Hindlimb muscle (tissue), 1 donor: ENCODE data around the gene ABI3. TPM values are rescaled to one million over a fixed set of nuclear protein-coding genes. Genes with fewer than 3 reads are reported as not detected.

ENCODE experiments used
- DNase-seq: peaks from one replicate; pipeline ENCODE4 v3.0.0-alpha.2; 2013
- polyA plus RNA-seq: library from polyadenylated mRNA; unstranded; fragments of 120-200 nt; gene quantifications from one replicate; pipeline ENCODE4 v1.2.1, GENCODE V29; 2013; ENCODE audit not compliant: insufficient read length

The ABI3 gene
- polyA plus RNA-seq, 1 donor = 6.7 TPM

- DNase-seq = no peak
These were observed 13.0 kb upstream of the ABI3 start for GRCh38 chr17:49197346-49197998.

DNA sequence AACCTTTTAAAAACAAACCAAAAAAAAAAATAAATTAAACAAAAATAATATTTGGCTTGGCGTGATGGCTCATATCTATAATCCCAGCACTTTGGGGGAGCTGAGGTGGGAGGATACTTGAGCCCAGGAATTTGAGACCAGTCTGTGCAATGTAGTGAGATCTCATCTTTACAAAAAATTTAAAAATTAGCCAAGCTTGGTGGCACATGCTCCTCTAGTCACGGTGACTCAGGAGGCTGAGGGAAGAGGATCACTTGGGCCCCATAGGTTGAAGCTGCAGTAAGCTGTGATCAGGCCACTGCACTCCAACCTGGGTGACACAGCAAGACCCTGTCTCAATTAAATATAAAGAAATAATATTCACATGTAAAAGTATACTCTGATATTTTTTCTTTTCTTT, 12.3 kb upstream of the ABI3 start:
- DNase-seq = no peak

DNA sequence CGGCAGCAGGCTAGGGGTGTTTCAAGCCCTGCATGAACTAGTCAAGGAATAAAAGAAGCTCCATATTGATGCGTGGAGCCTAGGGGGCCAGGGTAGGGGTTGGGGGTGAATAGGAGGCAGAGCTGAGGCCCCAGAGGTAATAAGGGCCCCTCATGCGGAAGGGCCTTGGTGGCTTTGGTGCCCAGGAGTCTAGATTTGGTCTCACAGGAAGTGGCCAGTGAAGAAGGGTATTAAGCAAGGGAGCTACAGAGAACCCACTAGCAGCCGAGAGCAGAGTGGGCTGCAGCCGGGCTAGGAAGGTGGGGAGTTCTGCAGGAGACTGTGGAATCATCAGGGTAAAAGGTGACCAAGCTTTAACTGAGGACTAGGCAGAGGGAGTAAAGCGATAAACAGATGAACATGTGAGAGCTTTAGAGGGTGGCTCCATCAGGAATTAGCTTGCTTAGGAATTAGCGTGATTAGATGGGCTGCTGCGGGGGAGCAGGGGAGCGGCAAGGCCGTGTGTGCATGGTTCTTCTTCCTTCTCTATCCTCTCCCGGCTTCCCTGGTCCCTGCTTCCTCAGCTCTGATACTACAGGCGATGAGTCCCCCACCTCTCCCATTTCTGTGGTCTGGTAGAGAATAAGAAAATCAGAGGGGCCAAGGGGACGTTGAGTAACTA, 10.0 kb upstream of the ABI3 start:
- DNase-seq = no peak

GRCh38 chr17:49201481-49201927, 9.0 kb upstream of the ABI3 start:
- no peak for DNase-seq

- DNase-seq = no peak
These were observed 6.7 kb upstream of the ABI3 start for GRCh38 chr17:49203796-49204195.

- DNase-seq = no peak
These were observed 6.0 kb upstream of the ABI3 start for GRCh38 chr17:49204516-49204915.

DNA sequence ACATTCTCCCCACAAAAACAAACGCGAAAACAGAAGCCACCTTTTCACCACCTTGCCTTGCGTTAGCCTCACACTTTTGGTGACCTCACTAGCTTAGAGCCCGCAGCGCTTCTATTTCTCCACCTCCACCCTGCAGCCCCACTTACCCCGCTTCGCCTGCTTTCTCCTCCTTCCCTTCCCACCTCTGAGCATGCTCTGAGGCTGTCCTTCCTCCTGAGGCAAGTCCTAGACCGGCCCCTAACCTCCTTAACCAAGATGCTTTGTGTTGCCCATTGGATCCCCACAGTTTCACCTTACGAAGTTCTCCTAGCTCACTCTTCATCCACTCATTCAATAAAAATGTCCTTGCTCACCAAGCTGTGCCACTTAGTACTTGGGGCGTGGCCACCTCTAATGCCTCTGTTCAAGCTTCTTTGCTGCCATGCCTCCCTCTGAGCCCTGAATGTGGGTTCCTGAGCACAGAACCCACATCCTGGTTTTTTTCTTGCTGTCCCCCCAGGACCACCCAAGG, 1.4 kb upstream of the ABI3 start:
- DNase-seq = no peak

DNA sequence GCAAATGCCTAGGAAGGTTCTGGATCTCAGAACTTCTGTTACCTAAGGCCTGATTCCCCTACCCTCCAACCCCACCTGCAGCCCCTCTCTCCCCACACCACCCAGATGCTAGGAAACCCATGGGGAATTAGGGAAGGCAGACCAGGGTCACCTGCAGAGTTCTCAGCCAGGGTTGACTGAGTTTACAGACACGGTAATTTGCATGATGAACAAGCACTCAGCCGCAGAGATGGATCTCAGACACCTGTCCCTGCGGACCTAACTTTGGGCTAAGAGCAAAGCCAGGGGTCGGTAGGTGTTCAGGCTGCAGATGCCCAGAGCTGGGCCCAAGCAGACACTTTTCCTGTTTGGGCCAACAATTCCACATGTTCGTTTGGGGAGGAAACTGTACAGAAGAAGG, 2.9 kb downstream of the ABI3 start:
- DNase-seq = no peak

GRCh38 chr17:49213847-49214246, 3.3 kb downstream of the ABI3 start:
- no peak for DNase-seq

GRCh38 chr17:49214676-49215360, 4.3 kb downstream of the ABI3 start:
- DNase-seq = no peak

DNA sequence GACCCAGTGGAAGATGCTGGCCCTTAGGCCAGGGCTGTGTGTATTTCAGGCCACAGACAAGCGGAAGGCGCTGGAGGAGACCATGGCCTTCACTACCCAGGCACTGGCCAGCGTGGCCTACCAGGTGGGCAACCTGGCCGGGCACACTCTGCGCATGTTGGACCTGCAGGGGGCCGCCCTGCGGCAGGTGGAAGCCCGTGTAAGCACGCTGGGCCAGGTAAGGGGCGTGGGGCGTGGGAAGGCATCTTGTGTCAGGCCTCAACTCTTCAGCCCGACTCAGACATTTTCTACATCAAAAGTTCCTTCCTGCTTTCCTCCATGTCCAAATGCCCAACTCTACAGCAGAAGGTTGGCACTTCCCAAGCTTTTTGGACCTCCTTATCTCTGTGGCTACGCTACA, 6.0 kb downstream of the ABI3 start:
- DNase-seq = no peak

GRCh38 chr17:49216953-49217650, 6.6 kb downstream of the ABI3 start:
- DNase-seq = no peak

DNA sequence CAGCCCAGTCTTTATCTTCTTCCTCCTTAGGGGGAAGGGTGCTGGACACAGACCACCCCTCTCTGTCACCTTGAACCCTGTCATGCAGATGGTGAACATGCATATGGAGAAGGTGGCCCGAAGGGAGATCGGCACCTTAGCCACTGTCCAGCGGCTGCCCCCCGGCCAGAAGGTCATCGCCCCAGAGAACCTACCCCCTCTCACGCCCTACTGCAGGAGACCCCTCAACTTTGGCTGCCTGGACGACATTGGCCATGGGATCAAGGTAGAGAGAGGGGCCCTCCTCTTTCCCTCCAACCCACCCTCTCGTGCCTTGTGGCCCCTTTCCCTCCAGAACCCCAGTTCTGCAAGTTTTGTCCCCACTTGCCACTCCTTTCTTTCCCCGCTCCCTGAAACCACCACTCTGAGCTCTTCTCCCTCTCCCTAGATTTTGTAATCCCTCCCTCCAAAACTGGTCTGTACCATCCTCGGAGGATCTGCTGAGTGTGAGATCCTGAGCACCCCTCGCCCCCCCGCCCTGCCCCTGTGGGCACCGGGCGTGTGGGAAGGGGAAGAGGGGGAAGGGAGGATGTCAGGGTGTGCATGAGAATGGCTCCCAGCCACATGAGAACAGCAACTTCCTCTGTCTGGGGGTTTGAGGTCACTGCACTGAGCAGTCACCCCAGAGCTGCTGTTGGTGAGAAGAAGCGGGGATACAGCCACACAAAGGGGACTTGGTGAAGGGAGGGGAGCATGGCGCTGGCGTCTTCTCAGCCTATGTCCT, 7.3 kb downstream of the ABI3 start:
- DNase-seq = peak; percentile 37

- DNase-seq = no peak
These were observed 8.7 kb downstream of the ABI3 start for GRCh38 chr17:49218941-49219913.

DNA sequence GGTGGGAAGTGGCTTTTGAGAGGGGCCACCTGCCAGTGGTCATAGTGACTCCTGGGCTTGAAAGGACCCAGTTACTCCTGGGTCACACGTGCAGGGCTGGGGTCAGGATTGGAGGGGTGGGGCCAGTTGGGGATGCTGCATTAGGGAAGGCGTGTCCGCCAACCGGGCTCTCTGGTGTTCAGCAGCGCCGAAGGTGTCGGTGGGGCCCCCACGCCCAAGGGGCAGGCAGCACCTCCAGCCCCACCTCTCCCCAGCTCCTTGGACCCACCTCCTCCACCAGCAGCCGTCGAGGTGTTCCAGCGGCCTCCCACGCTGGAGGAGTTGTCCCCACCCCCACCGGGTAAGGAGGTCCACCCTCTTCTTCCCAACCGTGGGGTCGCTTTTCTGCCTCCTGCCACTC, 9.5 kb downstream of the ABI3 start:
- DNase-seq = no peak

DNA sequence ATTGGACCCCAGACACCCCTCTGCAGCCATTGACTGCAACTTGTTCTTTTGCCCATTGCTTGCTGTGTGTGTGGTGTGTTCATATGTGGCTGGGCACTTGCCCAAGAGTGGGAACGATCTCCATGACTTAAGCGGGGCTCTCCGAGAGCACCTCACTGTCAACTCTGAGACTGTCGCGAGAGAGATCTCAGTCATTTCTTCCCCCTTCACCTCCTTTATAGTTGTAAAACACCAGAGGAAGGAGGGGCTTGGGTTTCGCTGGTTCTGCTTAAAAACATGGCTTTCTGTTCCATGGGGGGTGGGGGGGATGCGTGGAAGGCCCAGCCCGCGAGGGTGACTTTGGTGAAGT, 12.6 kb downstream of the ABI3 start:
- DNase-seq = no peak

DNA sequence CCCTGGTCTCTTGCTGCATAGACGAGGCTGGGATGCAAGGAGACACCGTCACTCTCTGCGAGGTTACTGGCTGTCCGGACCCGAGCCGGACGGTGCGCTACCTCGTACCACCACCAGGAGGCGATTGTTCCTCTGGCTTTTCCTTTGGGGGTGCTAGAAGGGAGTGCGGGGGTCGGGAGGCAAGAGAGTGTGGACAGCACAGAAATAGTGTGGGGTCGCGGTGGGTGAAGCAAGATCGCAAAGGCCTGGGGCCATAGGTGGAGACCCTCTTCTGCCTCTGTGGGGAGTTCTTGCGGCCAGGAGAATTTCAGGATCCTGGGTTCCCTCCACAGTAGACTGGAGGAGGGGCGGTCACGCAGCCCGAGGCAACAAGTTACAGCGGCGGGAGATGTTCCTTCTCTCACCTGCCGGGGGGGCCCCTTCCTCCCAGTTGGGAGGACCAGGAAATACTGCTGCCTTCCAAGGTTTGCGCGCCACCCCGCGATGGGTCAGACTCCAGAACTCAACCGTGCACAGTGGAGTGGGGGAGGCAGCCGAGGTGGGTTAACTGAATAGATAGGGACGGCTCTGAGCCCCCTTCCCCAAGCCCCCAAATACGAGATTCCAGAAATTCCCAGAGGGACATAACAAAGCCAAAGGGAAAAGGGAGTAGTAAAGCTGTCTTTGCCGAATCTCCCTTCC, 13.2 kb downstream of the ABI3 start:
- no peak for DNase-seq

- no peak for DNase-seq
These were observed 13.9 kb downstream of the ABI3 start for GRCh38 chr17:49224198-49224996.

GRCh38 chr17:49224997-49225337, 14.5 kb downstream of the ABI3 start:
- no peak for DNase-seq
